ENCODE data around the gene BCKDHA. TPM values are rescaled to one million over a fixed set of nuclear protein-coding genes. Genes with fewer than 3 reads are reported as not detected.

The BCKDHA gene
- total RNA-seq = 10 to 100 TPM; 30.0 to 32.4 TPM
- 10 to 100 TPM; 20.0 to 26.8 TPM for polyA plus RNA-seq (ENCODE audit: insufficient read length in 2 of 2)
- long read RNA-seq, donor 1, transcript BCKDHA-201 (9 exons, 2,103 nt) = major isoform, 14 of 14 reads
- long read RNA-seq, donor 1, partial matches to known transcripts = 0 of 14 reads
- long read RNA-seq, donor 1, other reads (novel, unspliced or antisense) = 0 of 14 reads
- long read RNA-seq, donor 2, partial matches to known transcripts = 0 of 4 reads
- long read RNA-seq, donor 2, other reads (novel, unspliced or antisense) = 0 of 4 reads
- long read RNA-seq, donor 3, transcript BCKDHA-201 (9 exons, 2,103 nt) = major isoform, 9 of 14 reads
- long read RNA-seq, donor 3, partial matches to known transcripts = 5 of 14 reads
- long read RNA-seq, donor 3, other reads (novel, unspliced or antisense) = 0 of 14 reads
- long read RNA-seq, donor 4, transcript BCKDHA-201 (9 exons, 2,103 nt) = major isoform, 22 of 22 reads
- long read RNA-seq, donor 4, partial matches to known transcripts = 0 of 22 reads
- long read RNA-seq, donor 4, other reads (novel, unspliced or antisense) = 0 of 22 reads

DNA sequence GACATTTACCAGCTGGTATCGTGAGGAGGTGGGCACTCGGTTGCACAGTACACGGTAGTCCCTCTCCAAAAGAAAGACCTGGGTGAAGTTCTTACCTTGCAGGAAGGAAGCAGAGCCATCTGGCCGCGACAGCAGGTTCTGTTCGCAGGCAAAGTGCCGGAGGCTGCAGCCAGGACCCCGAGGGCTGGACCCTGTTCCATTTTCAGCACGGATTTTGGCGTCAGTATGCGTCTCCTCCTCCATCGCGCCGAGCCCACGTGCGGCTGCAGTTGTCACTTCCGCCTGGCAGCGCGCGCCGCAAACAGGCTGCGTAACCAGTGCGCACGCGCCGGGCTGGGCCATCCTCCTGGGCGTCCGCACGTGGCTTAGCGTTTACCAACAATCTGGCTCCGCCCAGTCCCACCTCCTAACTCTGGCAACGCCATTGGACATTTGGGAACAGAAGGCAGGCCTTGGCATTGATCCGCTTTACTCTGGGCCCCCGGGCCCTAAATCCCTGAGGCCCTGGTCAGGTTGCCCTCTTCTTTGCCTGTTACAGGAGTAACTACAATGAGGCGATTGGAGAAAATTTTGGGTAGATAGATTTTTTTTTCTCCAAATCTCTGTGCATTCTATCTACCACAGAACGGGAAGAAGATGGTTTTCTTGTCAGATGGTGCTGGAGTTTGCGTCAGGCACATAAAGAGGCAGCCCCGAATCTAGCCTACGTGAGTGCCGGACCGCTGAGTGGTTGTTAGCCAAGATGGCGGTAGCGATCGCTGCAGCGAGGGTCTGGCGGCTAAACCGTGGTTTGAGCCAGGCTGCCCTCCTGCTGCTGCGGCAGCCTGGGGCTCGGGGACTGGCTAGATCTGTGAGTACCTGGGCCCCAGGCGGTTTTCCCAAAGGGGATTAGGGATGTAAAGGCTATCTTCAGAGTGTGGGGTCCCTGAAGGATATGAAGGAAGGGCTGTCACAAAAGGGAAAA, at the start of gene BCKDHA, which contains the start of gene EXOSC5:
TSS of gene BCKDHA (plus strand) at position 733 of the 964 bp plus-strand sequence. CDS start at position 743, 10 bp downstream.
TSS of gene EXOSC5 (minus strand) at position 274 of the 964 bp plus-strand sequence. CDS start at position 243, 31 bp downstream.
- peaks cover 16% of the 10 kb centered on the region for H3K4me1 ChIP-seq (ENCODE audit: control insufficient read depth, insufficient read depth, low read length)
- H3K4me3 ChIP-seq (ENCODE audit: low read depth, low read length) = peak within 1 kb of the TSS; percentile 98
- peak; percentile 98 to 100 (median 100) for DNase-seq (ENCODE audit: low read depth in 4 of 6, low spot score in 6 of 6)
- H3K27ac ChIP-seq (ENCODE audit: low read depth, low read length) = peak within 1 kb of the TSS; percentile 74
- no peaks in the 10 kb centered on the region for H3K9me3 ChIP-seq (ENCODE audit: control insufficient read depth, insufficient read depth, low read length)
- WGBS (ENCODE audit: insufficient coverage) = under 1% methylated on average over 47 of the region's 50 CpGs
- no peaks in the 10 kb centered on the region for H3K27me3 ChIP-seq (ENCODE audit: control insufficient read depth, insufficient read depth, low read length)
- peaks cover 14% of the 10 kb centered on the region for H3K36me3 ChIP-seq (ENCODE audit: control insufficient read depth, insufficient read depth, low read length)

DNA sequence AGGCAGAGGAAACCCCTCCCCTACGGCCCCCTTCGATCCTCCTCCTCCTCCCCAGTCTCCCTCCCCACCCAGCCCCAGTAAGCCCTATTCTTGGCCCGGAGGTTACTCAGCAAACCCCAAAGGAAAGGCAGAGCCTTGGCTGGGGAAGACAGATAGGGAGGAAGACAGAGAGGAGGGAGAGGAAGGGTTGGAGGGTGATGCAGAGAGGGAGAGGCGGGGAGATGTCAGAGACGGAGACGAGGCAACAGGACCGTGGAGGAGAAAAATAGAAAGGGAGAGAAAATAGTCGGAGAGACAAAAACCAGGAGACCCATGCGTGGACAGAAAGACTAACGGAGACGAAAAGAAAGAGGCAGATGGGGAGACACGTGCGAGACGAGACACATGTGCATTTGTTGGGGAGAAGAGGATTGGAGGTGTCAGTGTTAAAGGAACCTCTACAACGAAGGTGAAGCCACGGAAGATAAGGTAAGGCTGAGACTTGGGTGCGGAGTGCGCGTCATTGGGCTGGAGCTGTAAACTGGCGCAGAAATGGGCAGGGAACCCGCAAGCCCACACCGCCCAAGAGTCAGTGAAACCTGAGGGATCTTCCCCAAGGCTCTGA, 46.8 kb upstream of the BCKDHA start:
- H3K9me3 ChIP-seq (ENCODE audit: control insufficient read depth, insufficient read depth, low read length) = no peaks in the 10 kb centered on the region
- WGBS (ENCODE audit: insufficient coverage) = 6% methylated on average over 17 of the region's 22 CpGs
- no peak overlapping the region for H3K27ac ChIP-seq (ENCODE audit: low read depth, low read length)
- H3K27me3 ChIP-seq (ENCODE audit: control insufficient read depth, insufficient read depth, low read length) = peaks cover 40% of the 10 kb centered on the region
- H3K4me1 ChIP-seq (ENCODE audit: control insufficient read depth, insufficient read depth, low read length) = peaks cover 42% of the 10 kb centered on the region
- peak overlapping the region; percentile 49 for H3K4me3 ChIP-seq (ENCODE audit: low read depth, low read length)
- H3K36me3 ChIP-seq (ENCODE audit: control insufficient read depth, insufficient read depth, low read length) = peaks cover 8% of the 10 kb centered on the region
- peak in 1 of 6 donors; percentile 12 for DNase-seq (ENCODE audit: low read depth in 4 of 6, low spot score in 6 of 6)

DNA sequence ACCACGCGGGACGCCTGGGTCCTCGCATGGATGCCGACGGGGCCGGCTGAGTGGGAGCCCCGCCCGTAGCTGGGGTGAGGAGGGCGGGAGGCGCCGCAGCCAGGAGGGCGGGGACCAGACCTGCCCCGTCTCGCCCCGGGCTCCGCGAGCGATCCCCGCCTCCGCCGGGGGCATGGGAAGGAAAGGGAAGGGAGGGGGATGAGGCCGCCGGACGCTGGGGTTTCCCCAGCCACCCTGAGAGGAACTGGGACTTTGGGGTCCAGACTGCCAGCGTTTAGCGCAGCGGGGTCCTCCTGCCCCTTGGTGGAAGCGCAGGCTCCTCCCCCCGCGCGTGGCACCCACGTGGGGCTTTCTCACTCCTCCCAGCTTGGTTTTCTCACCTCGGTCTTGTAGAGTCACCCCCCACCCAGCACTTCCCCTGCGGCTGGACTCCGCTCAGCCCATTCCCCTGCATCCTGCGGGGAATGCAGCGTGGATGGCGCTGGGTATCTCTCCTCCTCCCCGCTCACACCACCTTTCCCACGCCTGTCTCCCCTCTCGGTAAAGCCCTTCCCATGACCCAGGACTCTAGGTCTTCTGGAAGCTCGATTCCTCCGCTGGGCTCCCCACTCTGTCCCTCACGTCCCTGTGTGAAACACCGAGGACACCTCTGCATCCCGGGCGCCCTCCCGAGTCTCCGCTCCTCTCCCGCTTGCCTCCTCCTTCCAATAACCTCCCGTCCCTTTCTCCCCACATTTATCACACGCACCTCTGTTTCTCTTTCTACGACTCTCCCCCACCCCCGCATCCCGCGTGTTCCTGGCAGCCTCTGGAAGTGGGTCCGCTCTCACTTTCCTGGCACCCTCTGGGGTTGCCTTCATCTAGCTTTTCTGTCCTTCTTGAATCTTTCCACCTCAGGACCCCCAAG, 46.0 kb upstream of the BCKDHA start:
- Histone ChIP-seq H3K4me3 (ENCODE audit: low read depth, low read length) (peak overlapping the region; percentile 49), H3K4me1 (ENCODE audit: control insufficient read depth, insufficient read depth, low read length) (peaks cover 42% of the 10 kb centered on the region), H3K27ac (ENCODE audit: low read depth, low read length) (no peak overlapping the region), H3K27me3 (ENCODE audit: control insufficient read depth, insufficient read depth, low read length) (peaks cover 40% of the 10 kb centered on the region), H3K36me3 (ENCODE audit: control insufficient read depth, insufficient read depth, low read length) (peaks cover 9% of the 10 kb centered on the region), H3K9me3 (ENCODE audit: control insufficient read depth, insufficient read depth, low read length) (no peaks in the 10 kb centered on the region)
- WGBS (ENCODE audit: insufficient coverage) = under 1% methylated on average over 58 of the region's 58 CpGs
- DNase-seq (ENCODE audit: low read depth in 4 of 6, low spot score in 6 of 6) = no peak

DNA sequence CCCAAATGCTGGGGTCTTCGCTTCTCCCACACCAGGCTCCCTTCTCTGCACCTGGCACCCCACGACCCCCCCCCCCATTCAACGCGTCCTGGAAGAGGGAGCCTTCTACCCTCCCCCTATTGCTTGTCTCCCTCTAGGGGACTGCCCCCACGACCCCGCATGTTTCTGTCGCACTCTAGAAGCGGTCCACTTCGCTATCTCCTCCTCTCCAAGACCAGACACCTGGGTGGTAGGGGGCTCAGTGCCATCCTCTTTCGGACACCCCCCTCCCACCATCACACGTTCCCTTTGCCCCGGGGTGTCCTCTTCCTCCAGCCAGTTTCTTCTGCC, 45.4 kb upstream of the BCKDHA start:
- Histone ChIP-seq H3K27ac (ENCODE audit: low read depth, low read length) (no peak overlapping the region), H3K27me3 (ENCODE audit: control insufficient read depth, insufficient read depth, low read length) (peaks cover 40% of the 10 kb centered on the region), H3K9me3 (ENCODE audit: control insufficient read depth, insufficient read depth, low read length) (no peaks in the 10 kb centered on the region), H3K36me3 (ENCODE audit: control insufficient read depth, insufficient read depth, low read length) (peaks cover 13% of the 10 kb centered on the region), H3K4me3 (ENCODE audit: low read depth, low read length) (peak overlapping the region; percentile 49), H3K4me1 (ENCODE audit: control insufficient read depth, insufficient read depth, low read length) (peaks cover 42% of the 10 kb centered on the region)
- no peak for DNase-seq (ENCODE audit: low read depth in 4 of 6, low spot score in 6 of 6)
- WGBS (ENCODE audit: insufficient coverage) = 0% methylated on average over 8 of the region's 12 CpGs

DNA sequence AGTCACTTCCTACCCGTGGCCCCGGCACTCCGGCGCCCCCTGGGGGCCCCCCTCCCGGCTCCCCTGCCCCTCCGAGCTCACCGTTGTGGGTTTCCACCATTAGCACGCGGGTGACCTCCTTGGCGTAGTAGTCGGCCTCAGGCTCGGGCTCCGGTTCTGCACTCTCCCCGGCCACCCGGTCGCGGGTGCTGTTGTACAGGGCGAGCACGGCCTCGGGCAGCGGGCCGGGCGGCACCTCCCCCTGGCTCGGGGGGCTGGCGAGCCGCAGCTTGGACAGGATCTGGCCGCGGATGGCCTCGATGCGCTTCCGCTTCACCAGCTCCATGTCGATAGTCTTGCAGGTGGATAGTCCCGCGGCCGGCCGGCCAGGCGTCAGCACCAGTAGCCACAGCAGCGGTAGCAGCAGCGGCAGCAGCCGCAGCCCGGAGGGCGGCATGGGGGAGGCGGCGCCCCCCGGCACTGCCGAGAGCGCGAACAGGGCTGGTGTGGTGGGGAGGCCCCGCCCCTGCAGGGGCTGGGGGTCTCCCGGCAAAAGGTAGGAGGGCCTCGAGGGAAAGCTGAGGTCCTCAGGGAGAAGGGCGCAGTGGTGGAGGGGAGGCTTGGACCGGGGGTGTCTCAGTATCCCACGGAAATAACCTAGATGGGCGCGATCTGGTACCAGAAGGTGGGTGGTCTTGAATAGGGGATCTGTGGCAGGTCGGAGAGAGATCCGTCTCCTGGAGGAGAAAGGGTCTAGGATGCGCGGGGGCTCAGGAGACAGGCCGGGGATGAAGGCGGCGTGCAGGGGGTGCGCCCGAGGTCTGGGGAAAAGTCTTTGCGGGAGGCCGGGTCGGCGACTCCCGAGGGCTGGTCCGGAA, 44.8 kb upstream of the BCKDHA start:
- Histone ChIP-seq H3K4me1 (ENCODE audit: control insufficient read depth, insufficient read depth, low read length) (peaks cover 42% of the 10 kb centered on the region), H3K27ac (ENCODE audit: low read depth, low read length) (no peak overlapping the region)

DNA sequence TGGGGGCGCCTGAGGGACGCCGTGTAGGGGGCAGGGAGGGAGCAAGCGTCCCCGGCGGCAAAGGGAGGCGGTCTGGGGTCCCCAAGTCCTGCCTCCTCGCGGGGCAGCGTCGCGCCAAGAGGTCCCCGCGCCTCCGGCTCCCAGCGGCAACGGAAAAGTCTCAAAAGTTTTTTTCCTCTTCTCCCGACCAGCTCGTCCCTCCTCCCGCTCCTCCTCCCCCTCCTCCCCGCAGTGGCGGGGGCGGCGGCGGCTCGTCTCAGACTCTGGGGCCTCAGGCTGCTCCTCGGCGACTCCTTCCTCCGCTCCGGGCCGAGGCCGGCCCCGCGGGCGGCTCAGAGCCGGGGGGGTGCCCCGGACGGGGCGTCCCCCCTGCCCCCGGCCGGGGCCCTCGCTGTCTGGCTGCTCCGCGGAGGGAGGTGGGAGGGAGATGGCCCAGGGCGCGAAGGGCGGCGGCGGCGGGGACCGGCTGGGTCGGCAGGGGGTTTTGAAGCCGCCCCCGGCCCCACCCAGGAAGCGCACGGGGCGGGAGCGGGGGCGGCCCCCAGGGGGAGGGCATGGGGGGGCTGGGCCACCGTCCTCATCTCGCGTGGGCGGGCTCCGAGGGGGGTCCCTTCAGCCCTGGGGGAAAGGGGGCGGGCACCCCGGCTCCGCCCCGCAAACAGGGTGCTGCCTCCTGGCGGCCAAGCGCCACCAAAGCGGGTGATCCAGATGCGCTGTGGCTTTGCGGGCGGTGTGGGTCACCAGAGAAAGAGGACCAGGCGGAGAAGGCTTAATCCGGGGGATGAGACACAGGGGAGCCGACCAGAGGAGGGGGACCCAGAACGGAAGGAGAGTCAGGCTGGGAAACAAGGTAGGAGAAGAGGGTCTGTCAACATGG, 43.9 kb upstream of the BCKDHA start, which contains the start of gene TGFB1:
TSS of gene TGFB1 (minus strand) at position 457 of the 877 bp plus-strand sequence. CDS start 878 bp downstream, outside the sequence.
- under 1% methylated on average over 72 of the region's 78 CpGs for WGBS (ENCODE audit: insufficient coverage)
- H3K9me3 ChIP-seq (ENCODE audit: control insufficient read depth, insufficient read depth, low read length) = no peaks in the 10 kb centered on the region
- DNase-seq (ENCODE audit: low read depth in 4 of 6, low spot score in 6 of 6) = peak in 2 of 6 donors; percentile 58 to 82
- H3K36me3 ChIP-seq (ENCODE audit: control insufficient read depth, insufficient read depth, low read length) = peaks cover 14% of the 10 kb centered on the region
- H3K4me3 ChIP-seq (ENCODE audit: low read depth, low read length) = peak within 1 kb of the TSS; percentile 49
- peaks cover 40% of the 10 kb centered on the region for H3K27me3 ChIP-seq (ENCODE audit: control insufficient read depth, insufficient read depth, low read length)
- H3K27ac ChIP-seq (ENCODE audit: low read depth, low read length) = no peak within 1 kb of the TSS
- H3K4me1 ChIP-seq (ENCODE audit: control insufficient read depth, insufficient read depth, low read length) = peaks cover 42% of the 10 kb centered on the region

More for the DNA sequence above, 44.8 kb upstream of the BCKDHA start:
- Histone ChIP-seq H3K36me3 (ENCODE audit: control insufficient read depth, insufficient read depth, low read length) (peaks cover 16% of the 10 kb centered on the region), H3K4me3 (ENCODE audit: low read depth, low read length) (peak overlapping the region; percentile 49), H3K9me3 (ENCODE audit: control insufficient read depth, insufficient read depth, low read length) (no peaks in the 10 kb centered on the region), H3K27me3 (ENCODE audit: control insufficient read depth, insufficient read depth, low read length) (peaks cover 40% of the 10 kb centered on the region)
- WGBS (ENCODE audit: insufficient coverage) = under 1% methylated on average over 71 of the region's 71 CpGs
- DNase-seq (ENCODE audit: low read depth in 4 of 6, low spot score in 6 of 6) = no peak

DNA sequence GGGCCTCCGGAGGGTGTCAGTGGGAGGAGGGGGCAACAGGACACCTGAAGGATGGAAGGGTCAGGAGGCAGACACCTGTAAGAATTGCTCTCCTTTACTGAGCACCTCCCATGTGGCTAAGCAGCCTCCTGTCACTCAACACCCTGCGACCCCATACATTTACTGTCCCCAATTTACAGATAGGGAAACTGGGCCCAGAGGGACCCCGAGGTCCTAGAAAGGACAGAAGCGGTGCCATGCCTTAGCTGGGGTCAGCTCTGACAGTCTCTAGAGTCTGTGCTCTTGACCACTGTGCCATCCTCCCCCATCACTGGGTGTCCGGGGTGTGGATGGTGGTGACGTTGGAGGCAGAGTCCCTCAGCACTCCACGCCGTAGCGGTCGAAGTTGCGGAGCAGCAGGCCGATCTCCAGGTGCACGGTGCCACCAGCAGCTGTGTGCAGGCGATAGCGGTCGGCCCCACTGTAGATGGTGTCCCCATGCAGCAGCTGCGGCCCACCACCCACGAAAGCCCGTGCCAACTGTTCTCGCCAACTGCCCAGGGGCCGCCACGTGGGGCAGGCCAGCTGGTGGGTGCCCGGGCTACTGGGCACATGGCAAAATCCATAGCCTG, 43.2 kb upstream of the BCKDHA start:
- peaks cover 42% of the 10 kb centered on the region for H3K4me1 ChIP-seq (ENCODE audit: control insufficient read depth, insufficient read depth, low read length)
- peak overlapping the region; percentile 47 for H3K4me3 ChIP-seq (ENCODE audit: low read depth, low read length)
- H3K27me3 ChIP-seq (ENCODE audit: control insufficient read depth, insufficient read depth, low read length) = peaks cover 40% of the 10 kb centered on the region
- no peaks in the 10 kb centered on the region for H3K9me3 ChIP-seq (ENCODE audit: control insufficient read depth, insufficient read depth, low read length)
- peaks cover 14% of the 10 kb centered on the region for H3K36me3 ChIP-seq (ENCODE audit: control insufficient read depth, insufficient read depth, low read length)
- H3K27ac ChIP-seq (ENCODE audit: low read depth, low read length) = no peak overlapping the region
- no peak for DNase-seq (ENCODE audit: low read depth in 4 of 6, low spot score in 6 of 6)
- 82% methylated on average over 19 of the region's 23 CpGs for WGBS (ENCODE audit: insufficient coverage)
